ENCODE data around the gene MEGF11.

- TF ChIP-seq CTCF (conservative IDR thresholded peaks at IDR 0.05 in 1 of 2, IDR thresholded peaks at IDR 0.05 in 1 of 2; ENCODE audit: low read depth in 1 of 2, low read length in 2 of 2) (no peak), EZH2 (IDR thresholded peaks at IDR 0.05; ENCODE audit: low read length, missing control alignments) (no peak)
Measured at GRCh38 chr15:66278671-66279070, 25.1 kb upstream of the MEGF11 start.
